ENCODE data around the gene CPXM1. TPM values are rescaled to one million over a fixed set of nuclear protein-coding genes. Genes with fewer than 3 reads are reported as not detected.

Gene CPXM1
- total RNA-seq, 2 donors from 2014 or later = 80.1 to 106 TPM

DNA sequence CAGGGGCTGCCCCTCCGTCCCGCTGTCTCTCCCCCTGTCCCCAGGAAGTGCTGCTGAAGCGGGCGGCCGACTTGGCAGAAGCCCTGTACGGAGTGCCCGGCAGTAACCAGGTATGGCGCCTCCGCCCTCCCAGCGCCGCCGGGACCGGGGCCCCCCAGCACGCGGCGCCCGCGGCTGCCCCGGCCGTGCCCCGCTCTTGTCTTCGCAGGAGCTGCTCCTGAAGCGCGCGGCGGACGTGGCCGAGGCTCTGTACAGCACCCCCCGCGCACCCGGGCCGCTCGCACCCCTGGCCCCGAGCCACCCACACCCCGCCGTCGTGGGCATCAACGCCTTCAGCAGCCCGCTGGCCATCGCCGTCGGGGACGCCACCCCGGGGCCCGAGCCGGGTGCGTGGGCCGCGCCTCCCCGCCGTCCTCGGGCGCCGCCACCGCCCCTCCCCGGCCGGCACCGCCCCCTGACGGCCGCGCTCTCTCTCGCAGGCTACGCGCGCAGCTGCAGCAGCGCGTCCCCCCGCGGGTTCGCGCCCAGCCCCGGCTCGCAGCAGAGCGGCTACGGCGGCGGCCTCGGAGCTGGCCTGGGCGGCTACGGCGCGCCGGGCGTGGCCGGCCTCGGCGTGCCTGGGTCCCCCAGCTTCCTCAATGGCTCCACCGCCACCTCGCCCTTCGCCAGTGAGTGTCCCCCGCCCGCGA is 48.4 kb downstream of the CPXM1 start:
- H3K27ac ChIP-seq (ENCODE audit: low read depth, low read length) = no peak overlapping the region
- H3K9me3 Mint-ChIP-seq = no peaks in the 10 kb centered on the region
- 1% methylated on average over 25 to 93 of the region's 93 CpGs for WGBS, 2 experiments (ENCODE audit: insufficient coverage in 1 of 2, insufficient read length in 1 of 2)
- H3K4me1 Mint-ChIP-seq = peaks cover 13% of the 10 kb centered on the region
- H3K9me3 ChIP-seq (ENCODE audit: control insufficient read depth, low read length) = no peaks in the 10 kb centered on the region
- DNase-seq = no peak
- H3K9ac ChIP-seq (ENCODE audit: extremely low read depth, low read length, poor library complexity, severe bottlenecking) = no peak overlapping the region
- no peak overlapping the region for H3K27ac Mint-ChIP-seq
- TF ChIP-seq, protein P1, sequence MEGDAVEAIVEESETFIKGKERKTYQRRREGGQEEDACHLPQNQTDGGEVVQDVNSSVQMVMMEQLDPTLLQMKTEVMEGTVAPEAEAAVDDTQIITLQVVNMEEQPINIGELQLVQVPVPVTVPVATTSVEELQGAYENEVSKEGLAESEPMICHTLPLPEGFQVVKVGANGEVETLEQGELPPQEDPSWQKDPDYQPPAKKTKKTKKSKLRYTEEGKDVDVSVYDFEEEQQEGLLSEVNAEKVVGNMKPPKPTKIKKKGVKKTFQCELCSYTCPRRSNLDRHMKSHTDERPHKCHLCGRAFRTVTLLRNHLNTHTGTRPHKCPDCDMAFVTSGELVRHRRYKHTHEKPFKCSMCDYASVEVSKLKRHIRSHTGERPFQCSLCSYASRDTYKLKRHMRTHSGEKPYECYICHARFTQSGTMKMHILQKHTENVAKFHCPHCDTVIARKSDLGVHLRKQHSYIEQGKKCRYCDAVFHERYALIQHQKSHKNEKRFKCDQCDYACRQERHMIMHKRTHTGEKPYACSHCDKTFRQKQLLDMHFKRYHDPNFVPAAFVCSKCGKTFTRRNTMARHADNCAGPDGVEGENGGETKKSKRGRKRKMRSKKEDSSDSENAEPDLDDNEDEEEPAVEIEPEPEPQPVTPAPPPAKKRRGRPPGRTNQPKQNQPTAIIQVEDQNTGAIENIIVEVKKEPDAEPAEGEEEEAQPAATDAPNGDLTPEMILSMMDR (conservative IDR thresholded peaks at IDR 0.05) = no peak
- peaks cover 83% of the 10 kb centered on the region for H3K27me3 Mint-ChIP-seq (ENCODE audit: insufficient read depth)
- no peaks in the 10 kb centered on the region for H3K4me1 ChIP-seq (ENCODE audit: control insufficient read depth, insufficient read depth, low read length)
- peak overlapping the region; percentile 64 for H3K4me3 ChIP-seq (ENCODE audit: low read length)
- peaks cover 83% of the 10 kb centered on the region for H3K27me3 ChIP-seq (ENCODE audit: control insufficient read depth, insufficient read depth, low read length, poor library complexity, severe bottlenecking)
- no peaks in the 10 kb centered on the region for H3K36me3 Mint-ChIP-seq (ENCODE audit: low read depth)
- peak overlapping the region; percentile 56 for H3K4me3 Mint-ChIP-seq
- no peaks in the 10 kb centered on the region for H3K36me3 ChIP-seq (ENCODE audit: control insufficient read depth, insufficient read depth, low read length)

GRCh38 chr20:2751347-2751877 is 49.0 kb downstream of the CPXM1 start:
- H3K27ac Mint-ChIP-seq = no peak overlapping the region
- H3K4me1 ChIP-seq (ENCODE audit: control insufficient read depth, insufficient read depth, low read length) = no peaks in the 10 kb centered on the region
- peak overlapping the region; percentile 60 for H3K4me3 ChIP-seq (ENCODE audit: low read length)
- no peaks in the 10 kb centered on the region for H3K36me3 ChIP-seq (ENCODE audit: control insufficient read depth, insufficient read depth, low read length)
- H3K4me3 Mint-ChIP-seq = peak overlapping the region; percentile 47
- peaks cover 86% of the 10 kb centered on the region for H3K27me3 Mint-ChIP-seq (ENCODE audit: insufficient read depth)
- H3K9me3 Mint-ChIP-seq = no peaks in the 10 kb centered on the region
- WGBS, 2 experiments (ENCODE audit: insufficient coverage in 1 of 2, insufficient read length in 1 of 2) = 2% methylated on average over 26 of the region's 26 CpGs; no CpG with 5 or more reads in 1 of the 2 experiments
- no peak overlapping the region for H3K27ac ChIP-seq (ENCODE audit: low read depth, low read length)
- TF ChIP-seq, protein P1 (conservative IDR thresholded peaks at IDR 0.05) = no peak
- no peak overlapping the region for H3K9ac ChIP-seq (ENCODE audit: extremely low read depth, low read length, poor library complexity, severe bottlenecking)
- no peaks in the 10 kb centered on the region for H3K36me3 Mint-ChIP-seq (ENCODE audit: low read depth)
- DNase-seq = no peak
- no peaks in the 10 kb centered on the region for H3K9me3 ChIP-seq (ENCODE audit: control insufficient read depth, low read length)
- peaks cover 89% of the 10 kb centered on the region for H3K27me3 ChIP-seq (ENCODE audit: control insufficient read depth, insufficient read depth, low read length, poor library complexity, severe bottlenecking)
- H3K4me1 Mint-ChIP-seq = peaks cover 13% of the 10 kb centered on the region

- Mint-ChIP-seq H3K4me3 (peak overlapping the region; percentile 47), H3K4me1 (peaks cover 13% of the 10 kb centered on the region), H3K27me3 (ENCODE audit: insufficient read depth) (peaks cover 90% of the 10 kb centered on the region), H3K36me3 (ENCODE audit: low read depth) (no peaks in the 10 kb centered on the region), H3K9me3 (no peaks in the 10 kb centered on the region), H3K27ac (no peak overlapping the region)
- Histone ChIP-seq H3K9ac (ENCODE audit: extremely low read depth, low read length, poor library complexity, severe bottlenecking) (no peak overlapping the region), H3K27me3 (ENCODE audit: control insufficient read depth, insufficient read depth, low read length, poor library complexity, severe bottlenecking) (peaks cover 96% of the 10 kb centered on the region), H3K4me1 (ENCODE audit: control insufficient read depth, insufficient read depth, low read length) (no peaks in the 10 kb centered on the region), H3K36me3 (ENCODE audit: control insufficient read depth, insufficient read depth, low read length) (no peaks in the 10 kb centered on the region), H3K9me3 (ENCODE audit: control insufficient read depth, low read length) (no peaks in the 10 kb centered on the region), H3K4me3 (ENCODE audit: low read length) (peak overlapping the region; percentile 60), H3K27ac (ENCODE audit: low read depth, low read length) (no peak overlapping the region)
- peak; percentile 83 for DNase-seq
- TF ChIP-seq, protein P1 (conservative IDR thresholded peaks at IDR 0.05) = no peak
- 2 to 3% methylated on average over 10 to 32 of the region's 34 CpGs for WGBS, 2 experiments (ENCODE audit: insufficient coverage in 1 of 2, insufficient read length in 1 of 2)
These were observed 49.8 kb downstream of the CPXM1 start for GRCh38 chr20:2750491-2751251.

Data from endodermal cell (in vitro differentiated cells).